Measurements from ENCODE around the gene TMEM14A.
"Not testable (repeated sequence)": the region's sequence is repeated elsewhere in the genome, so short reads cannot be mapped to it uniquely, and the experiment has no call there.

Gene TMEM14A

DNA sequence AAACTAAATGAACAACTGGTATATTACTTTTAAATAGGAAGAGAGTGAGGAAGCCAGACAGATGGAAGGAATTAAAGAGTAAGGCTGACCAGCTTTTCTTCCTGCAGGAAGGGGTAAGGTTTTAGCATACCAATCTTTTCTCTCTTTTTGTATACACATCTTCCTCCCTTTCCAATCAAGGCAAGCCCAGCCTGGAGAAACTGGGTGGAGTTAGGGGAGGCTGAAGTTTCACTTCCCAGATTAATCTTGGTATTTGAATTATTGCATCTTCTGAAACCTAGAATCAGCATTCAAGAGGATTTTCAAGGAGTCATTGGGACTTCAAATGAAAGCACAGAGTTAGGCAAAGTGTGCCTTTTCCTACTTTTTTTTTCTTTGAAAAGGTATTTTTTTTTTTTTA is 33.1 kb downstream of the TMEM14A start:
- DNase-seq: no peak

GRCh38 chr6:52704781-52705502 is 34.0 kb downstream of the TMEM14A start:
- DNase-seq: not testable (repeated sequence)

DNA sequence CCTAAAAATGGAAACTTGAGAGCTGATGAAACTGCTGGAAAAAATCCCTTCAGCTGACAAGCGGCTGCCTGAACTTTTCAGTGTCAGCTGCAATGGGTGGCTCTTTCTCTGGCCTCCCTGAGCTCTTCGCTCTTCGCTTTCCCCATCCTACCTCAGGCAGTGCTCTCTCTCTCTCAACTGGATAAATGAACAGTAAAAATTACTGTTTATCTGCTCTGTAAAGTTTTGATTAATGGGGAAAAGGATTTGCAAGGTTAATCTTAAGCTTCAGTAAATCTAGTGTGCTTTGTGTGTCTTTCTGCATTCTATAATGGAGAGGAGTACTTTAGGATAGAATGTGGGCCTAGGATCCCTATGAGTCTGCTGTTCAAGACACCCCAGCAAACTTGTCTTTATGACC is 35.1 kb downstream of the TMEM14A start:
- no peak for DNase-seq

GRCh38 chr6:52707963-52708680 is 37.2 kb downstream of the TMEM14A start:
- peak in 1 of 3 experiments; percentile 13 for DNase-seq

DNA sequence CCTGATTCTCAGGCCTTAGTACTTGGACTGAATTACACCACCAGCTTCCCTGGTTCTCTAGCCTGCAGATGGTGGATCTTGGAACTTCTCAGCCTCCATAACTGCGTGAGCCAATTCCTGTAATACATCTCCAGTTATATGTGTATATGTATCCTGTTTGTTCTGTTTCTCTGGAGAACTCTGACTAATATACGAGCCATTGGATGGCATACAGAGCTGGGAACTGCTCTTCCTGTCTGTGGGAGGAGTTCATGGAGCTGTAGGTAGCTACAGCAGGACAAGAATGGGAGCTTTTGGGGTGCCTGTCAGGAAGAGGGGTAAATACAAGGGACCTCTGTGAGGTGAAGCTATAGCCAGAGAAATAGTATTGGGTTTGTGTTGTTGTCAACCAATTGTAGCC is 41.2 kb downstream of the TMEM14A start:
- DNase-seq: no peak

DNA sequence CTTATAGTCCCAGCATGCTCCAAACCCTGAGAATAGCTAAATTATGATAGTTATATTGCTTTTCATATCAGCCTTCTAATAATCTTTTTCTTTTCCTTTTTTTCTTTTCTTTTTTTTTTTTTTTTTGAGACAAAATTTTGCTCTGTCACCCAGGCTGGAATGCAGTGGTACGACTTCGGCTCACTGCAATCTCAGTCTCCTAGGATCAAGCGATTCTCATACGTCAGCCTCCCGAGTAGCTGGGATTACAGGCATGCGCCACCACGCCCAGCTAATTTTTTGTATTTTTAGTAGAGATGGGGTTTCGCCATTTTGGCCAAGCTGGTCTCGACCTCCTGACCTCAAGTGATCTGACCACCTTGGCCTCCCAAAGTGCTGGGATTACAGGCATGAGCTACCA is 43.8 kb downstream of the TMEM14A start:
- not testable (repeated sequence) for DNase-seq

- peak in 2 of 3 experiments; percentile 36 to 84 for DNase-seq
Observed at GRCh38 chr6:52718550-52718949, 47.6 kb downstream of the TMEM14A start.

GRCh38 chr6:52720321-52720720 is 49.4 kb downstream of the TMEM14A start:
- no peak for DNase-seq

DNA sequence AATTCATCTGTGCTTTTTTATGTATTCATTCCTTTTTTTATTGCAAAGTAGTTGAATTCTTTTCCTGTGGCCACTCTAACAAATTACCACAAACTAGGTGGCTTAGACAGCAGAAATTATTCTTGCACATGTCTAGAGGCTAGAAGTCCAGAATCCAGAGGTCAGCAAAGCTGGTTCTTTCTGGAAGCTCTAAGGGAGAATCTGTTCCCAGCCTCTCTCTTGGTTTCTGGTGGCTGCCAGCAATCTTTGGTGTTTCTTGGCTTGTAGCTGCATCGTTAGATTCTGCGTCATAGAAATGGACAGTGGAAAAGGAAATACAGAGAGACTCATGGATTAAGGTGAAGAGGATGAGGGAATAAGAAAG is 53.1 kb downstream of the TMEM14A start:
- DNase-seq: no peak

DNA sequence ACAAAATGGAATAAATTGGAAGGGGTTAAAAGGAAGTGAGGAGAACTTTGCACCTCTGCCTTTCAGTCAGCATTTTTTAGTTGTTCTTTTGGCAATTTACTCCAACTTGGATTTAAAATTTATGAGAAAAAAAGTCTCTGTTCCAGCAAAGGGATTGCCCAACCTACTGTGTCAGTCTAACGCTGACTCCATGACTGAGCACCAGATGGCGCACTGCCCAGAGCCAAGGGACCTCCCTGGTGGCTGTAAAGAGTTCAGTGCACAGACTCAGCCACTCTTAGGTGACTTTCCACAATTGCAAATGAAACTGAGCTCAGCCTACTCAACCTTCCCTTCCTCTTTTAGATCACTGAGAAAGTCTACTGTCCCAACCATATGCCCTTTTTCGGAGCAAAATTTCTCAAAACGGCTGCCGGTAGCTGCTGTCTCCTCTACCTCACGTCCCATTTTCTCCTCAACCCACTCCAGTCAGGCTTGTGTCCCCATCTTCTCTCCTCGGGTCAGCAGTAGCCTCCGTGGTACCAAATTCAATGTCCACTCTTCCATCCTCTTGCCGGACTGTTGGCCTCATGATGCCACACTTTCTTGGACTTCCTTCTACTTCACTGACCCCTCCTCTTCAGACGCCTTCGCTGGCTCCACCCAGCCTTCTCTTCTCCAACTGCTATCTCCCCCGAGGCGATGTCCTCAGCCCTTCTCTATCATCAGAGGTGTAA is 53.7 kb downstream of the TMEM14A start:
- DNase-seq: peak; percentile 18 to 52 (median 46)

GRCh38 chr6:52725143-52725534 is 54.2 kb downstream of the TMEM14A start:
- peak in 1 of 3 experiments; percentile 36 for DNase-seq

- peak in 2 of 3 experiments; percentile 63 to 88 for DNase-seq
Observed at GRCh38 chr6:52725535-52726192, 54.8 kb downstream of the TMEM14A start.

- DNase-seq: no peak
Observed at GRCh38 chr6:52726193-52726542, 55.3 kb downstream of the TMEM14A start.

- peak in 1 of 3 experiments; percentile 17 for DNase-seq
Observed at GRCh38 chr6:52726741-52727535, 56.0 kb downstream of the TMEM14A start.

DNA sequence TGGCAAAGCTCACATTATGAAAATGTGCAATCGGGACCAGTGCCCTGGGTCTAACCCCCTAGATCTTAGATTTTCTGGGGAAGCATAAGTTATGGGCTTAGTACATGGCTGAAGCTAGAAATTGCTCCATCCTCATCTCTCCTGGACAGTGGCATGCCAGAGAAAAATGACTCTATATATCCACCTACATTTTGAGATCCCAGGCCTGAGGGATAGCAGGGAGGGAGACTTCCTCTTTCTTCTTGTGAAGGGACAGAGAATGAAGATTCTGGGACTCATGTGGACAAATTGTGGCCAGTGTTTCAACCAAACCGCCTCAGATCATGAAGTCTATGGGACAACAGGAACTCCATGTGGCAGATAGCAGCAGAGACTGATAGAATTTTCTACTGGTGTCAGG is 57.0 kb downstream of the TMEM14A start:
- no peak for DNase-seq

DNA sequence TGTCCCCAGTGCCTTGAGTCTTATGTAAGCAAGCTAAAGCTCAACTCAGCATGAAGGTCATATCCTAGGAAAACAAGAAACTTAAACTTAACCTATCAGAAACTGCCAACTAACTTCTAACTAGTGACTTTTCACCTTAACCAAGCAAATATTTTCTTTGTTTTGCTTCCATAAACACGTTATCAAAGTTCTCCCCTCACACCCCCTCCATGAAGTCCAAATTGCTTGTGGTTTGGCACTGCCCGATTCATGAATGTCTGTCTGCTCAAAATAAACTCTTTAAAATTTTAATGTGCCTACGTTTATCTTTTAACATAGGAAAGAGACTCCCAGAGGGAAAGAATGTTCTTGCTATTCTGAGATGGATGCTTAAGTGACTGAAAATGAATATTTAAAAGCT is 57.5 kb downstream of the TMEM14A start:
- DNase-seq: no peak

DNA sequence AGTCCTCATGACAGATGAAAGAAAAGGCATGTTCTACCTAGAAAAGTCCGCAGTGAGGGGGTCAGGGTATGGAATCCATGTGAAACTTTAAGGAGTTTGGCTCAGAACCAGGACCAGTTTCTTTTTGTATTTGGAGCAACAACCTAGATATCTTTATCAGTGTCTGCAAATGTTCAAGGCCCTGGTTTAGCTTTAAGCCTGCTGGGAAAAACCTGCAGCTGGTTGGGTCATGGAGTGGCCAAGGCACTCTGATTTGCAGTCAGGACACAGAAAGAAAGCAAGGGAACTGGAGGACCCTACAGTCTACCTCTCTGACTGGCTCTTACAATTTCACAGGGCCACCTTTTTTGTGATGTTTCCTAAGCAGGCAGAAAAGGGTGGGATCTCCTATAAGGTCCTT is 58.7 kb downstream of the TMEM14A start:
- DNase-seq: no peak

GRCh38 chr6:52731719-52732118 is 60.8 kb downstream of the TMEM14A start:
- DNase-seq: no peak

DNA sequence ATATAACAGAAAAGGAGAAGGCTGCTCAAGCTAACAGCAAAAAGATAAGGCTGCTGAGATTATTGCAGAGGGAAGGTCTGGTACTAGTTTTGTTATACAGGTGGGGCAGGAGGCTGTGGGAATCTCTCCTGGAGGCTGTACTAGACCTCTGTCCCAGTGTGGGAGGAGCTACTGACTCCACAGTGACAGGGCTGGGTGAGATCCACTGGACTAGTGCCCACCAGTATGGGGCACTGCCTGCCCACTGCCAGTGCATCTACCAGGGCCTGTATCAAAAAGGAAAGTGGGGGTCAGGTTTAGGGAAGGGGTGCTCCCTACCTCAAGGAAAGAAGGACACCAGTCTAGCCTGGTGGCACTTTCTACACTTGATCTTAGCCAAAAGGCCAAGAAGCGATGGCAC is 62.3 kb downstream of the TMEM14A start:
- no peak for DNase-seq

GRCh38 chr6:52734072-52734471 is 63.2 kb downstream of the TMEM14A start:
- DNase-seq: no peak

- DNase-seq: no peak
Observed at GRCh38 chr6:52735071-52735470, 64.2 kb downstream of the TMEM14A start.

GRCh38 chr6:52736145-52736544 is 65.2 kb downstream of the TMEM14A start:
- no peak for DNase-seq
